Cardiac muscle cell (in vitro differentiated cells and primary cell): Measurements from ENCODE around the gene MYO1H. TPM values are rescaled to one million over a fixed set of nuclear protein-coding genes. Genes with fewer than 3 reads are reported as not detected.

Experiments
- DNase-seq, 2 donors: peaks; one replicate each; pipeline versions ENCODE4 v3.0.0 to v3.0.0-alpha.2; 2010 to 2017; ENCODE audit warnings: low read depth in 1 of 2, low spot score in 1 of 2
- H3K27ac ChIP-seq: fragments of 200-600 bp; sonication (generic); 2 replicates; pipeline ENCODE4 v1.5.1; 2016
- H3K27me3 ChIP-seq: fragments of 200-600 bp; sonication (generic); 2 replicates; pipeline ENCODE4 v1.6.0; 2016; ENCODE audit warnings: control low read depth
- H3K36me3 ChIP-seq: fragments of 200-600 bp; sonication (generic); 2 replicates; pipeline ENCODE4 v1.5.1; 2016; ENCODE audit warnings: control low read depth
- H3K4me1 ChIP-seq: fragments of 200-600 bp; sonication (generic); 2 replicates; pipeline ENCODE4 v1.8.1; 2017; ENCODE audit warnings: low read depth, mild to moderate bottlenecking, mixed run types
- H3K4me3 ChIP-seq: fragments of 200-600 bp; sonication (generic); 2 replicates; pipeline ENCODE4 v1.5.1; 2016; ENCODE audit warnings: mild to moderate bottlenecking
- H3K9me3 ChIP-seq: fragments of 200-600 bp; sonication (generic); 2 replicates; pipeline ENCODE4 v1.5.1; 2017; ENCODE audit warnings: low read depth, mild to moderate bottlenecking, control low read depth
- CTCF ChIP-seq: IDR thresholded peaks from 2 replicates; pipeline ENCODE4 v1.5.1; 2012; ENCODE audit warnings: low read depth, mild to moderate bottlenecking, low read length
- polyA plus RNA-seq: library from polyadenylated mRNA; unstranded; fragments of >200 nt; fragmentation: Nextera tagmentation; extraction: Ambion mirVana; gene quantifications from 2 replicates; pipeline ENCODE4 v1.2.1, GENCODE V29; 2016
- total RNA-seq: library from RNA; depleted of rRNA; stranded (reverse); fragments of >200 nt; gene quantifications from 2 replicates; pipeline ENCODE4 v1.2.3, GENCODE V29; 2016

Gene MYO1H
- total and polyA plus RNA-seq, 2 experiments from 2014 or later: not detected

GRCh38 chr12:109487181-109488050, 139.7 kb downstream of the MYO1H start:
- Histone ChIP-seq H3K4me1 (no peaks in the 10 kb centered on the region), H3K36me3 (peaks cover 73% of the 10 kb centered on the region), H3K4me3 (no peak overlapping the region), H3K27ac (no peak overlapping the region), H3K27me3 (no peaks in the 10 kb centered on the region), H3K9me3 (no peaks in the 10 kb centered on the region)
- TF ChIP-seq CTCF: no peak
- no peak for DNase-seq

GRCh38 chr12:109488051-109488665, 140.5 kb downstream of the MYO1H start:
- Histone ChIP-seq H3K9me3 (no peaks in the 10 kb centered on the region), H3K27ac (no peak overlapping the region), H3K4me1 (no peaks in the 10 kb centered on the region), H3K4me3 (no peak overlapping the region), H3K36me3 (peaks cover 81% of the 10 kb centered on the region), H3K27me3 (no peaks in the 10 kb centered on the region)
- no peak for DNase-seq
- no peak for TF ChIP-seq CTCF

GRCh38 chr12:109489016-109489954, 141.6 kb downstream of the MYO1H start:
- peaks cover 77% of the 10 kb centered on the region for H3K36me3 ChIP-seq
- DNase-seq: no peak
- no peaks in the 10 kb centered on the region for H3K27me3 ChIP-seq
- H3K27ac ChIP-seq: no peak overlapping the region
- H3K4me1 ChIP-seq: no peaks in the 10 kb centered on the region
- no peak overlapping the region for H3K4me3 ChIP-seq
- no peaks in the 10 kb centered on the region for H3K9me3 ChIP-seq
- no peak for TF ChIP-seq CTCF

GRCh38 chr12:109489955-109490565, 142.4 kb downstream of the MYO1H start:
- no peak for TF ChIP-seq CTCF
- Histone ChIP-seq H3K27ac (no peak overlapping the region), H3K4me3 (no peak overlapping the region), H3K36me3 (peaks cover 71% of the 10 kb centered on the region), H3K27me3 (no peaks in the 10 kb centered on the region), H3K9me3 (no peaks in the 10 kb centered on the region), H3K4me1 (no peaks in the 10 kb centered on the region)
- DNase-seq: no peak

- Histone ChIP-seq H3K9me3 (no peaks in the 10 kb centered on the region), H3K36me3 (peaks cover 65% of the 10 kb centered on the region), H3K4me3 (no peak overlapping the region), H3K4me1 (no peaks in the 10 kb centered on the region), H3K27me3 (no peaks in the 10 kb centered on the region), H3K27ac (no peak overlapping the region)
- no peak for DNase-seq
- no peak for TF ChIP-seq CTCF
These were observed 144.0 kb downstream of the MYO1H start for GRCh38 chr12:109491671-109492070.
